Sigmoid colon (tissue), 7 donors: ENCODE data around the gene GPR55. TPM values are rescaled to one million over a fixed set of nuclear protein-coding genes. Genes with fewer than 3 reads are reported as not detected.

Source experiments
- DNase-seq: peaks from one replicate; pipeline ENCODE4 v3.0.0-alpha.2; 2019
- H3K27ac ChIP-seq, 4 donors: fragments of 200-600 bp; sonication (generic); one replicate each; pipeline ENCODE4 v1.5.1; 2016 to 2019; ENCODE audit warnings: mild to moderate bottlenecking in 1 of 4
- H3K27me3 ChIP-seq, 3 donors: fragments of 200-600 bp; sonication (generic); one replicate each; pipeline ENCODE4 v1.5.1; 2019; ENCODE audit warnings: mild to moderate bottlenecking in 1 of 3
- H3K36me3 ChIP-seq, 4 donors: fragments of 200-600 bp; sonication (generic); one replicate each; pipeline ENCODE4 v1.5.1; 2016 to 2019
- H3K4me1 ChIP-seq, 4 donors: fragments of 200-600 bp; sonication (generic); one replicate each; pipeline ENCODE4 v1.5.1; 2017 to 2019
- H3K4me3 ChIP-seq, 4 donors: fragments of 200-600 bp; sonication (generic); one replicate each; pipeline ENCODE4 v1.5.1; 2017 to 2019; ENCODE audit warnings: mild to moderate bottlenecking in 2 of 4, moderate library complexity in 1 of 4
- H3K9me3 ChIP-seq, 4 donors: fragments of 200-600 bp in 3 of 4; sonication (generic) in 3 of 4; one replicate each; pipeline versions ENCODE4 v1.5.1 to v1.6.1; 2013 to 2019
- EP300 ChIP-seq, 4 donors: sonication (generic); formaldehyde crosslinking; IDR thresholded peaks; one replicate each; pipeline ENCODE4 v1.6.1; 2017; ENCODE audit warnings: antibody characterized with exemption in 4 of 4
- POLR2A ChIP-seq, 2 donors: fragments of 450-650 bp; IDR thresholded peaks; one replicate each; pipeline ENCODE4 v1.6.1; 2016; ENCODE audit warnings: antibody characterized with exemption in 2 of 2, mild to moderate bottlenecking in 2 of 2, moderate library complexity in 2 of 2
- POLR2AphosphoS5 ChIP-seq, 4 donors: sonication (generic); formaldehyde crosslinking; IDR thresholded peaks; one replicate each; pipeline ENCODE4 v1.6.1; 2017; ENCODE audit warnings: antibody characterized with exemption in 4 of 4
- WGBS, 2 donors: extraction: QIAGEN DNeasy Blood & Tissue Kit; methylation state at CpG; one replicate each; pipeline ENCODE4 v1.1.7; 2013; 5-methylcytosine and 5-hydroxymethylcytosine counted together
- intact Hi-C: fragments of 100-400 bp; cut with DNase I; formaldehyde crosslinking; loops from one replicate; pipeline ENCODE4 v1.15.1; 2023
- polyA plus RNA-seq, 3 donors: library from polyadenylated mRNA; stranded (reverse); fragments of 200-250 nt; gene quantifications; one replicate each; pipeline ENCODE4 v1.2.3, GENCODE V29; 2013
- total RNA-seq, 4 donors: library from RNA; depleted of rRNA; stranded (reverse); fragments of >200 nt; gene quantifications; one replicate each; pipeline ENCODE4 v1.1.0, GENCODE V29; 2016
- TF ChIP-seq, protein P1 (sequence below), 4 experiments: fragments of 450-650 bp in 3 of 4; fragments of 200-600 bp in 1 of 4; IDR thresholded peaks; one replicate each; pipeline ENCODE4 v1.5.1; 2016 to 2019; ENCODE audit warnings: antibody characterized with exemption in 4 of 4, mild to moderate bottlenecking in 3 of 4, moderate library complexity in 2 of 4
- donor health status: healthy with polysubstance abuse.
- donor health status: Bipolar disorder and iron deficiency.
- donor health status: healthy.

The GPR55 gene
- total and polyA plus RNA-seq, 7 donors: 0.23 to 1.4 TPM; not detected in 5

DNA sequence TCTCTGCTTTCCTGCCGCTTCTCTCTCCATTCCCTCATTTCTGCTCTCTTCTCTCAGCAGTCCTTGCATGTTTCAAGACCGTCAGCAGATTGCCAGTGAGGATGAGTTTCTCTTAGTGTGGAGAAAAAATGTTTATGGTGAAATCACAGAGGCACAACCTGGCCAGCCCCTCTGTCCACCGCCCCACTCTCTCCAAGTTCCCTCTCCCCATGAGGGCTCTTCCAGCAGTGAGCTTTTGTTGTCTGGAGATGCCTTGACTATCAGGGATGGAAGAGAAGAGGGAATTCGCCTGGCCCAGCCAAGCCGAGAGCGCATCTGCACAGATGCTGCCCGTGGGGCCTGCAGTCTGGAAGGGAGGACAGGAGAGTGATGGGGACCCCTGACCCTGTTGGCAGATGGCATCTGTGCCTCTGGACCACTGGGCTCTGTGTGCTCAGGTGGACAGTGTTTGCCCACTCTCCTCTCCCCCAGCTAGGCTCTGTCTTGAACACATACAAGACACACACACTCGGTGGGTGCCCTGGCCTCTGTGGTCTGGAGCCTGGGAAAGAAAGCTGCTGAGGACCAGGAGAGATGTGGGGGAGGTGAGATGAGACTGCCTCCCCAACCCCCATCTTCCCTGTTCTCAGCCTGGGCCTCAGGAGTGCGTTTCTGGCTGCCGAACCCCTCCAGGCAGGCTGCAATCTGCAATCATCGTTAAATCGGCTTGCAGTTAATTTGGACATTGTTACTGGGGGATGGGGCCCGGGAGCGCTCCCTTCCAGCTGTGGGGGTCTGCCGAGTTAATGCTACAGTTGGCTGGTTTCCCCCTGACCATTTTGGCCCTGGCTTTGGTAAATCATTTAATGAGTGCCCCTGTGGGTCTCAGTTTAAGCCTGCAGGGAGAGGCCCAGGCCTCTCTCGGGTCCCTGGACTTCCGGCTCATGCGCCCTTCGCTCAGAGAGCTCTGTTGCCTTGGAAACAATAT lies 55.8 kb downstream of the GPR55 start:
- no peaks in the 10 kb centered on the region for H3K27me3 ChIP-seq
- DNase-seq: no peak
- H3K4me1 ChIP-seq: peaks cover 0 to 94% (median 87%) of the 10 kb centered on the region in 4 donors
- TF ChIP-seq EP300 (IDR thresholded peaks at IDR 0.05): no peak
- TF ChIP-seq POLR2AphosphoS5 (IDR thresholded peaks at IDR 0.05): no peak
- TF ChIP-seq, protein P1, sequence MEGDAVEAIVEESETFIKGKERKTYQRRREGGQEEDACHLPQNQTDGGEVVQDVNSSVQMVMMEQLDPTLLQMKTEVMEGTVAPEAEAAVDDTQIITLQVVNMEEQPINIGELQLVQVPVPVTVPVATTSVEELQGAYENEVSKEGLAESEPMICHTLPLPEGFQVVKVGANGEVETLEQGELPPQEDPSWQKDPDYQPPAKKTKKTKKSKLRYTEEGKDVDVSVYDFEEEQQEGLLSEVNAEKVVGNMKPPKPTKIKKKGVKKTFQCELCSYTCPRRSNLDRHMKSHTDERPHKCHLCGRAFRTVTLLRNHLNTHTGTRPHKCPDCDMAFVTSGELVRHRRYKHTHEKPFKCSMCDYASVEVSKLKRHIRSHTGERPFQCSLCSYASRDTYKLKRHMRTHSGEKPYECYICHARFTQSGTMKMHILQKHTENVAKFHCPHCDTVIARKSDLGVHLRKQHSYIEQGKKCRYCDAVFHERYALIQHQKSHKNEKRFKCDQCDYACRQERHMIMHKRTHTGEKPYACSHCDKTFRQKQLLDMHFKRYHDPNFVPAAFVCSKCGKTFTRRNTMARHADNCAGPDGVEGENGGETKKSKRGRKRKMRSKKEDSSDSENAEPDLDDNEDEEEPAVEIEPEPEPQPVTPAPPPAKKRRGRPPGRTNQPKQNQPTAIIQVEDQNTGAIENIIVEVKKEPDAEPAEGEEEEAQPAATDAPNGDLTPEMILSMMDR (IDR thresholded peaks at IDR 0.05): no peak
- no peak for TF ChIP-seq POLR2A (IDR thresholded peaks at IDR 0.05)
- peaks cover 0 to 2% (median 0%) of the 10 kb centered on the region in 4 donors for H3K36me3 ChIP-seq
- H3K27ac ChIP-seq: peak overlapping the region; percentile 71 to 88 (median 82)
- H3K4me3 ChIP-seq: no peak overlapping the region
- H3K9me3 ChIP-seq: no peaks in the 10 kb centered on the region
- intact Hi-C loops: loop anchor here (5.0 kb wide), 2 partner anchors 43 to 157 kb away; partner anchors contain the start of gene CAB39
- WGBS, 2 donors: 32 to 60% methylated on average over 19 of the region's 19 CpGs

DNA sequence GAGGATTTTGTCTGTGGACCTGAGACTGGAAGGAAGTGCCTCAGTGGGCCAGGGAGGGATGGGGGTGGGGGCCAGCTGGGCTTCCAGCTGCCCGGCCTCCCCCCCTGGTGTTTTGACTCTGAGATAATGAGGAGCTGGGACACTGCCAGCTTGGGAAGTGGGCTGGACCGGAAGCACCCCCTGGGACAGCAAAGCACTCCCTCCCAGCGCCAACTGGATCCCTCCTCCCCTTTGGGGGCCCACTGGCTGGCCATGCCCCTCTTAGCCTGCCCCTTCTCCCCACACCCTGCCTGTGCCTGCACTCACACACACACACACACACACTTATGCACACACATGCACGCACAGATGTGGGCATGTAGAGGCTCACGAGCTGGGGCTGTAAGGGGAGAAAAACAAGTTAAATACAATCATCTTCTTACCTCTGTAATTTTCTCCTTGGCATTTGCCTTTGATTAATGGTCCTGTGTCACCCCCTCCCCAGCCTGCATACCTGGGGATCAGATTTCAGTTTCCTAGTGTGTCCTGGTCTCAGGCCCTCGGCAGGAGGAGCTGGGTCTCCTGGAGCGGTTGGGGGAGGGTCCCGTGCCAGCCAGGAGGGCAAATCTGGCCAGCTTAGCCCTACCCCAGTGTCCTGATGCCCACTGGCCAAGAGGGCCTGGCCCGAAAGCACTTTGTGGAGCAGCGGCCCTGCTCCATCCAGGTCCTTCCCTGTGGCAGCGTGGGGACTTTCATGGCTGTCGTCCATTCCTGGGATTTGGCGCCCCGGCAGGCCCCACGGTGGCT lies 56.7 kb downstream of the GPR55 start:
- Histone ChIP-seq H3K27me3 (no peaks in the 10 kb centered on the region), H3K27ac (peak overlapping the region; percentile 71 to 88 (median 82)), H3K4me1 (peaks cover 0 to 87% (median 81%) of the 10 kb centered on the region in 4 donors), H3K9me3 (no peaks in the 10 kb centered on the region), H3K36me3 (no peaks in the 10 kb centered on the region), H3K4me3 (no peak overlapping the region)
- intact Hi-C loops: loop anchor here (5.0 kb wide), 2 partner anchors 44 to 156 kb away; partner anchors contain the start of gene CAB39
- TF ChIP-seq EP300 (IDR thresholded peaks at IDR 0.05) (no peak), POLR2A (IDR thresholded peaks at IDR 0.05) (no peak), POLR2AphosphoS5 (IDR thresholded peaks at IDR 0.05) (no peak)
- TF ChIP-seq, protein P1 (IDR thresholded peaks at IDR 0.05): no peak
- WGBS, 2 donors: 34 to 66% methylated on average over 15 of the region's 15 CpGs
- DNase-seq: no peak

DNA sequence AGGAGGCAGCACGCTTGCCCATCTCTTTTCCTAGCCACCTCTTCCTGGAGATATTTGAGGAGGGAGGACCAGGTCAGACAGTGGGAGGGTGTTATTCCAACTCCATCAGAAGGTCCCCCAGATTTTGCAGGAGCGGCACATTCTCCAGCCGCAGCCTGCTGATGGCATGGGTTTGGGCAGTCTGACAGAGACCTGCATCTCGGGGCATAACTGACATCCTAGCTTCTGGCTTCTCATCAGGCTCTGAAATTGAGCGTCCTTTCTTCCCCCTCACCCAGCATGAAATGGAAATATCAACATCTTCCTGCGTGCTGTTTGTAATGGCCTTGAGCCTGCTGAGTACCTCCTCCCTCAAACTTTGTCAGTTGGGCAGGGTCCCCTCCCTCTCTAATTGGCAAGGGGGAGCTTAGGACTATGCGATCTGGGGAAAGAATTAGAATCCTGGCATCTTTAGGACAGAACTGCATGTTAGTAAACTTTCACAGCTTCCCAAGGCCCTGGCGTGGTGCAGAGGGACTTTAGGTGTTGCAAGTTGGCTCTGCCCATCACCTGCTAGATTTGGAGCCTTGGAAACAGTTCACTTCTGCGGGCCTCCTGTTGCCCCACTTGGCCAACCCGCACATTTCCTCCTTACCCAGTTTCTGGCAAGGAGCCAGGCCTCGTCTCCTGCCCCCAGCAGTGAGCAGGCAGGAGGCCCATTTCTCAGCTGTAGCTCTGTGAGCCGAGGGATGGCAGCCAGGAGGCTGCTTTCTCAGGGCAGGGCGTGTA lies 58.1 kb downstream of the GPR55 start:
- peak overlapping the region; percentile 71 to 88 (median 82) for H3K27ac ChIP-seq
- no peaks in the 10 kb centered on the region for H3K36me3 ChIP-seq
- H3K27me3 ChIP-seq: no peaks in the 10 kb centered on the region
- intact Hi-C loops: loop anchor here (5.0 kb wide), 2 partner anchors 45 to 155 kb away; partner anchors contain the start of gene CAB39
- H3K4me3 ChIP-seq: peak overlapping the region in 3 of 4 donors; percentile 11 to 80 (median 76)
- TF ChIP-seq POLR2AphosphoS5 (IDR thresholded peaks at IDR 0.05) (peak in 3 of 4 donors; percentile 34 to 66 (median 46)), EP300 (IDR thresholded peaks at IDR 0.05) (no peak), POLR2A (IDR thresholded peaks at IDR 0.05) (no peak)
- TF ChIP-seq, protein P1 (IDR thresholded peaks at IDR 0.05): no peak
- no peak for DNase-seq
- peaks cover 0 to 73% (median 69%) of the 10 kb centered on the region in 4 donors for H3K4me1 ChIP-seq
- H3K9me3 ChIP-seq: no peaks in the 10 kb centered on the region
- WGBS, 2 donors: 11 to 29% methylated on average over 13 of the region's 13 CpGs
